ENCODE data around the gene GRK3. TPM values are rescaled to one million over a fixed set of nuclear protein-coding genes. Genes with fewer than 3 reads are reported as not detected.

GRK3 gene
- total RNA-seq, 2 experiments from 2014 or later = 34.1 to 43.3 TPM

DNA sequence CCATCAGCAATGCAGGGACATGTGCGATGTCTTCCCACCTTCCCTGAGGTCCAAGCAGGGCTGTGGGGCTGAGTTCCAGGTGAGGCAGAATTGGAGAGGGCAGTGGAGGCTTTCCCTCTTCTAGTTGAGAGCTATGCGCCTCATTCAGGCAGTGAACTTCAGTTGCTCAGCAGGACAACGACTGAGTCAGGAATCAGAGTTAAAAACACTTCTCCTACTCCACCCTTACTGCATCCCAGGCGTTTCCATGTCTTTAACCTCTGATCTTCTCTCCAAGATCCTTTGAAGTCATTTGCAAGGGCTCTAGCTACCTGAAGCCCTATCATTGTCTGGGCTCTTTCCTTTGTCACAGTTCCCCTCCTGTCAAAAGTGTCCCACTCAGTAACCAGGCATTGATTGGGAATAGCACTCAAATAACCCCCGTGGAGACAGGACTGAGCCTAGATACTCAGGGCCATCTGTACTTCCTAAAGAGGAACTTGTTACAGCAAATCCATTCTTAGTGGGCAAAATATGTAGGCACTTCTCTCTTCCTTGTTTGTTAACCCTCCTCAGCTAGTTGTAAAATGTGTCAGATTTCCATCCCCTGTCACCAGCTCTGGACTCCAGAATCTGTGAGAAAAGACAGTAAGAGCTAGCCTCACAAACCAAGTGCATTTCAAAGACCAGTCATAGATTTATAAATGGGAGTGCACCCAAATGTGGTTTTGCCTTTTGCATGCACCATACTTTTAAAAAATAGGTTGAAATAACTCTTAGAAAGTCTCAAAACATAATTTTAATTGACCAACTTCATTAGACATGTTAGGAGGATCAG lies 105.0 kb downstream of the GRK3 start:
- Mint-ChIP-seq H3K27me3 (no peaks in the 10 kb centered on the region), H3K36me3 (peaks cover 52% of the 10 kb centered on the region), H3K4me3 (no peak overlapping the region), H3K27ac (no peak overlapping the region), H3K4me1 (peaks cover 25% of the 10 kb centered on the region), H3K9me3 (ENCODE audit: low read depth) (no peaks in the 10 kb centered on the region)
- CTCF ChIA-PET = no interaction called here
- DNase-seq = no peak
- ATAC-seq = no peak

DNA sequence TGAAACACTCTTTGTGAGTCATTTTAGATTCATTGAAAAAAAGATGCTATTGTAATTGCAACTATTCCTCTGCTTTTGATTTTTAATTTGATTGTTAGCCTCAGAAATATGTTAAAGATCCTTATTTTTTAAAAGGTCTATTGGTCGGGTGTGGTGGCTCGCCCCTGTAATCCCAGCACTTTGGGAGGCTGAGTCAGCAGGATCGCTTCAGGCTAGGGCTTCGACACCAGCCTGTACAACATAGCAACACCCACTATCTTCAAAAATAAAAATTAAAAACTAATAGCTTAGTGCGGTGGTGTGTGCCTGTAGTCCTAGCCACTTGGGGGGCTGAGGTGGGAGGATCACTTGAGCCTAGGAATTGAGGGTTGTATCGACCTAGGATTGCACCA lies 105.6 kb downstream of the GRK3 start:
- Mint-ChIP-seq H3K4me3 (no peak overlapping the region), H3K4me1 (peaks cover 25% of the 10 kb centered on the region), H3K9me3 (ENCODE audit: low read depth) (no peaks in the 10 kb centered on the region), H3K36me3 (peaks cover 53% of the 10 kb centered on the region), H3K27me3 (no peaks in the 10 kb centered on the region), H3K27ac (no peak overlapping the region)
- DNase-seq = no peak
- CTCF ChIA-PET = no interaction called here
- ATAC-seq = no peak

DNA sequence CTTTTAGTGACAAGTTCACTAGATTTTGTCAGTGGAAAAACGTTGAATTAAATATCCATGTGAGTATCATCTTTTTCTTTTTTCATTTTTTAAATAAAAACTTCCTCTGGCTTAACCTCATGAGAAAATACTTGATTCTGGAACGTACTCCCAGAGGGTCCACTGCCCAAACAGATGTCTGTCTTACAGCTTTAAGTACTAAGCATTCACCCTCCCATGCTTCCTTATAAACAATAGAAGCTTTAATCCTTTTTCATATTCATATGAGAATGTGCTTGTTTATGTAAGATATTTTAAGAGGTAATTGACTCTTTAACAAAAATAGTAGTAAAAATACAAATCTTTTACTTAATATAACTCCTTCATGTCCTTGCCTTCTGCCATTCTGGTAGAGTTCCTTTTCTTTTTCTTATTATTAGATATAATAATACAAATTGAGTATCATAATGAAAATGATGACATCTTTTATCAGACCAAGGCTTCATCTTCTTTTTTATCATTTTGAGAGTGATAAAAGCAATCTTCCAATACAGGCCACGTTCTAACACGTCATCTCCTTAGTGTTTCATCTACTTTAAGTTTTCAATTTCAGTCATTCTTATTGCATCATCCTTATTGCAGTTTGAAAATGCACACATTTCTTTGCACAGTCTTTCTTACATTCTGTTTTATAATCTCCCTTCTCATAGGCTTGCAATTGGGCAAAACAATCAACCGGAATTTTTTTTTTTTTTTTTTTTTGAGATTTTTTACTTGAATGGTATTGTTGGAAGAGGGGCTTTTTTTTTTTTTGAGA lies 108.0 kb downstream of the GRK3 start:
- CTCF ChIA-PET = no interaction called here
- Mint-ChIP-seq H3K27ac (peak overlapping the region; percentile 65), H3K4me3 (no peak overlapping the region), H3K27me3 (no peaks in the 10 kb centered on the region), H3K9me3 (ENCODE audit: low read depth) (no peaks in the 10 kb centered on the region), H3K4me1 (peaks cover 15% of the 10 kb centered on the region), H3K36me3 (peaks cover 53% of the 10 kb centered on the region)
- DNase-seq (no peak), ATAC-seq (peak; percentile 65)

DNA sequence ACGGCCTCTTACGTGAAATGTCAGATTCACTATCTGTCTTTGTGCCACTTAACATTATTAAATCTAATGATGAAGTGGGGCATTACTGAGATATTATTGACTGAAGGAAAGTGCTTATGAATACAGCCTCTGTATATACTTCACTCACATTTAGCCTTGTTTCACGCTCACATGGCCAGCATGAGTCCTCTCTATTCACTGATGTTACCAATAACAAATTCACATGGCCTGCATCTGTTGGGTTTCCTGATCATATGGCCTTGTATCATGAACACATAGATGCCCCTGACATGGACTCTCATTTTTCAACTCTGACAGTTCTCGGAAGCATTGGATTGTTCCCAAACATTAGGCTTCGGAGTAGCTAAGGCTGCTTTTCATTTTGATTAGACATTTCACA lies 109.2 kb downstream of the GRK3 start:
- Mint-ChIP-seq H3K9me3 (ENCODE audit: low read depth) (no peaks in the 10 kb centered on the region), H3K36me3 (peaks cover 42% of the 10 kb centered on the region), H3K4me3 (no peak overlapping the region), H3K27me3 (no peaks in the 10 kb centered on the region), H3K27ac (no peak overlapping the region), H3K4me1 (peaks cover 14% of the 10 kb centered on the region)
- CTCF ChIA-PET = no interaction called here
- ATAC-seq (no peak), DNase-seq (no peak)

DNA sequence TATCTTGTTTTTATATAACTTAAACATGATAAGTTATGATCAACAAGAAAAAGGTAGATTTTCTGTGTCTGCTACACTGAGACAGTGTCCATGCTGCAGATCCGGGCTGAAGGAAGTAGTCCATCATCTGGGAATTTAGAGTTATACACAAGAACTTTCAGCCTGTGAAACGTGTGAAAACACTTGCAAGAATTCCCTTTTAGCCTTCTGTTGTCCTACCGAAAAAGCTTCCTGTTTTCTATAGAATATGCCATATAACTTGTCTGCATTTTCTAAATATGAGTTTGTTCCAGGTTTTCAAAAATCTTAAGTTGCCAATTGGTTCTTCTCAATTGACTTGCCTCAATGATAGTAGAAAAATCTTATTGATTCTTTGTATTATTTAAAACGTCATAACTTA lies 113.2 kb downstream of the GRK3 start:
- CTCF ChIA-PET = no interaction called here
- no peak for ATAC-seq
- Mint-ChIP-seq H3K27me3 (no peaks in the 10 kb centered on the region), H3K36me3 (peaks cover 39% of the 10 kb centered on the region), H3K27ac (no peak overlapping the region), H3K9me3 (ENCODE audit: low read depth) (no peaks in the 10 kb centered on the region), H3K4me3 (no peak overlapping the region), H3K4me1 (peaks cover 19% of the 10 kb centered on the region)
- no peak for DNase-seq

DNA sequence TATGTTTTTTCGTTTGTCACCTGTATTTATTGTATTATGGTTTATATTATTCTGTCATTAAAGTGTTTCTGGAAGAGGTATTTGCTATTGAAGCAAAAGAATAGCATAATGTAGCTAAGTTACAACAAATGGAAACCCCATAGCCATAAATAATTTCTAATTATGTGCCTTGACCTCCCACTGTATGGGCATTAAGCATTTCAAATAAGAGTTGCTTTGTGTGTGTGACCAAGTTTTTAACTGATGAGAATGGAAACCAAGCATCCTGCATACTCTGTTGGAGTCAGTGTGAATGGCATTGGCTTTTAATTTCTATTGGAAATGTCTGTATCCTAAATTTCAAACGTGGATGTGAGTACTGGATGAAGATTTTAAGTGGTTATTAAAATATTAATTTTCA lies 115.6 kb downstream of the GRK3 start:
- no peak overlapping the region for H3K27ac Mint-ChIP-seq
- CTCF ChIA-PET = interaction anchor here (1.4 kb wide), 1 partner anchor 13 kb away, joined by 9 read pairs; no protein-coding TSS in a partner anchor
- ATAC-seq (no peak), DNase-seq (no peak)
- no peaks in the 10 kb centered on the region for H3K27me3 Mint-ChIP-seq
- peaks cover 28% of the 10 kb centered on the region for H3K36me3 Mint-ChIP-seq
- peaks cover 10% of the 10 kb centered on the region for H3K4me1 Mint-ChIP-seq
- H3K4me3 Mint-ChIP-seq = no peak overlapping the region
- H3K9me3 Mint-ChIP-seq (ENCODE audit: low read depth) = no peaks in the 10 kb centered on the region

DNA sequence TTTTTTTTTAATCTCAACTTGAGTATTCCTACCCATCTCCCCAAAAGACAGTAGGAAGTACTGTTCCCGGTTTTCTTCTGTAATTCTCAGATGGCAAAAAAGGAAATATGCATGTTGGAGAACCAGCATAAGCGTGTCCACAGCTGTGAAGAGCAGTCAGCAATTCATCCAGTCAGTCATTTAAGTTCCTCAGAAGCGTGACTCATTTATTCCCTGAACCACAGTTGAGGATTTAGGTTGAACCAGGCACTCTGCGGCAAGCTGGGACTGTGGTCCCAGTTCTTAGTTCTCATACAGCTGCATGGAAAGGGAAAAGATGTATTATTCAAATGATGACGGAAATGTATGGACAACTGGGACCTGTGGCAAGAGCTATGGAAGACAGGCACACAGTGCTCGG lies 116.5 kb downstream of the GRK3 start:
- Mint-ChIP-seq H3K4me3 (no peak overlapping the region), H3K36me3 (peaks cover 24% of the 10 kb centered on the region), H3K9me3 (ENCODE audit: low read depth) (no peaks in the 10 kb centered on the region), H3K4me1 (peaks cover 10% of the 10 kb centered on the region), H3K27ac (no peak overlapping the region), H3K27me3 (no peaks in the 10 kb centered on the region)
- DNase-seq (no peak), ATAC-seq (no peak)
- CTCF ChIA-PET = interaction anchor here (0.6 to 1.4 kb wide), 2 partner anchors 12 to 216 kb away, joined by 3 to 9 read pairs; no protein-coding TSS in a partner anchor

DNA sequence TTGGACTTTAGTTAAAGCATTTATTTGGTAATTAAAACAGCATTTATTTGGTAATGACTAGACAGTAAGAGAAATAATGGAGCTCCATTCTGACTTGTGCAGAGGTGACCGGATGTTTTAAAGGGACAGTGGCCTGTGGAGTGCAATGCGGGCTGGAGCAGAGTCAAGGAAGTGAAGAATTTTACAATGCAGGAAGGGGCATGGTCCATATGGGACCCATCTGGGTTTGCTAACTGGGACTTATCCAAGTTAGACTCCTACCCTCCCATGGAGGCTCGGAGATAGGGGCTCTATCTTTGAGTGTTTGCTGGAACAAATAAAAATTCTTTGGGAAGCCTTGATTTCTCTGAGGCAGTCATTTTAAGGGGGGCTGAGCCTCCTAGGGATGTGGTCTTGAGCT lies 117.6 kb downstream of the GRK3 start:
- no peaks in the 10 kb centered on the region for H3K27me3 Mint-ChIP-seq
- no peak for DNase-seq

DNA sequence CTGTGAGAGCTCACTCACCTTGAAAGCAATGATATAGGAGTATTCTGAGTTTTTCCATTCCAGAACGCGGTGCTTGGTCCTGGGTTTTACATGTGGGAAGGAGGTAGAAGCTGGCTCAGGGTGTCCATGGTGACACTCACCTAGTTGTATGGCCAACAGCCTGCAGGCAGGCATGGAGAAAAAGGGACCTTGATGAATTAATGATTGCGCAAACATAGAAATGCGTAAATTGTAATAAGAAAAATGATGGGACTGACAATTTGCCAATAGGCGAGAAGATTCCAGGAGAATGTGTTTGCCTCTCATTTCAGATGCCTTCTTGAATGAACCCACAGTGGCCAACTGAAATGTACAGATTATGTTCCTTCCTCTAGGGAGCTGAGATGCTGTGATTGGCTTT lies 124.2 kb downstream of the GRK3 start:
- Mint-ChIP-seq H3K36me3 (peaks cover 25% of the 10 kb centered on the region), H3K4me3 (no peak overlapping the region), H3K27me3 (no peaks in the 10 kb centered on the region), H3K4me1 (peaks cover 12% of the 10 kb centered on the region), H3K27ac (no peak overlapping the region), H3K9me3 (ENCODE audit: low read depth) (no peaks in the 10 kb centered on the region)
- CTCF ChIA-PET = interaction anchor here (0.6 to 1.3 kb wide), 4 partner anchors 11 to 666 kb away, joined by 3 to 4 read pairs (median 3); no protein-coding TSS in a partner anchor
- DNase-seq = no peak
- ATAC-seq = no peak

More for the DNA sequence above, 117.6 kb downstream of the GRK3 start:
- peaks cover 24% of the 10 kb centered on the region for H3K36me3 Mint-ChIP-seq
- H3K4me3 Mint-ChIP-seq = no peak overlapping the region
- ATAC-seq = no peak
- H3K27ac Mint-ChIP-seq = no peak overlapping the region
- peaks cover 10% of the 10 kb centered on the region for H3K4me1 Mint-ChIP-seq
- no peaks in the 10 kb centered on the region for H3K9me3 Mint-ChIP-seq (ENCODE audit: low read depth)
- CTCF ChIA-PET = interaction anchor here (1.6 to 1.7 kb wide), 2 partner anchors 26 to 91 kb away, joined by 4 read pairs; no protein-coding TSS in a partner anchor

DNA sequence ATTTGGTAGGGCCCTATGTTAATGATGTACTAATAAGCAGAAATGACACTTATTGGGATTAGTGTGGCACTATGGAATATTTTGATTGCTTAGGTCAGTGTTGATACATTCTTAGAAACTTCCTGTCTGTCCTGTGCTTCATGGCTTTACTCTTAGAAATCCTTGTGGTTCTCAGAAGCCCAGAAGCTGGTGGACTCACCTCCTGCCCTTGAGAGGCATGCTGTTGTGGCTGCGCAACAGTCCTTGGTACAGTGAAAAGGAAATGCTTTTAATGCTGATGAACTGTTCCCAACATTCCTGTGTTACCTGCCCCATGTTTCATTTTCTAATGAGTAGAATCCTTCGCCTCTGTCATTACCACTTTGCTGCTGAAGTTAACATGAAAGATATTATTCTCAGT lies 125.2 kb downstream of the GRK3 start:
- peaks cover 12% of the 10 kb centered on the region for H3K4me1 Mint-ChIP-seq
- no peak for DNase-seq

DNA sequence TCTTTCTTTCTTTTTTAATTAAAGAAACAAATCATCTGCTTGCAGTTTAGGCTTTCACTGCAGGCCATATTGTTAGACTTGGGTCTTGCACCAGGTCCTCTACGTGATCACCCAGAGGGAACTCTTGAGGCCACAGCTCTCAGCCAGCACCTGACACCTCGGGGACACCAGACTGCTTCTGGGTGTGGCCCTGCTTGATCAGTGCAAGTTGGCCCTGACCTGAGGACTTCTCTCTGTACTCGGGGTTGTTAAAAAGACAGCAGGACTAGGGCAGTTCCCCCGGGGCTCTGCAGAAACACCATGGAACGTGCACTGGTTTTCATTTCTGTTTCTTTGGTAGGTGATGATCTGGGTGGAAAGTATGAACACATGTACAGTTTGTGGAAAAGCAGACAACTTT lies 126.3 kb downstream of the GRK3 start:
- Mint-ChIP-seq H3K36me3 (peaks cover 27% of the 10 kb centered on the region), H3K27ac (peak overlapping the region; percentile 27), H3K9me3 (ENCODE audit: low read depth) (no peaks in the 10 kb centered on the region), H3K27me3 (no peaks in the 10 kb centered on the region), H3K4me3 (no peak overlapping the region), H3K4me1 (peaks cover 12% of the 10 kb centered on the region)
- CTCF ChIA-PET = no interaction called here
- DNase-seq = no peak
- ATAC-seq = no peak

More for the DNA sequence above, 125.2 kb downstream of the GRK3 start:
- Mint-ChIP-seq H3K27me3 (no peaks in the 10 kb centered on the region), H3K9me3 (ENCODE audit: low read depth) (no peaks in the 10 kb centered on the region), H3K27ac (no peak overlapping the region), H3K4me3 (no peak overlapping the region), H3K36me3 (peaks cover 23% of the 10 kb centered on the region)
- CTCF ChIA-PET = interaction anchor here (1.3 kb wide), 1 partner anchor 83 kb away, joined by 4 read pairs; no protein-coding TSS in a partner anchor
- ATAC-seq = no peak

DNA sequence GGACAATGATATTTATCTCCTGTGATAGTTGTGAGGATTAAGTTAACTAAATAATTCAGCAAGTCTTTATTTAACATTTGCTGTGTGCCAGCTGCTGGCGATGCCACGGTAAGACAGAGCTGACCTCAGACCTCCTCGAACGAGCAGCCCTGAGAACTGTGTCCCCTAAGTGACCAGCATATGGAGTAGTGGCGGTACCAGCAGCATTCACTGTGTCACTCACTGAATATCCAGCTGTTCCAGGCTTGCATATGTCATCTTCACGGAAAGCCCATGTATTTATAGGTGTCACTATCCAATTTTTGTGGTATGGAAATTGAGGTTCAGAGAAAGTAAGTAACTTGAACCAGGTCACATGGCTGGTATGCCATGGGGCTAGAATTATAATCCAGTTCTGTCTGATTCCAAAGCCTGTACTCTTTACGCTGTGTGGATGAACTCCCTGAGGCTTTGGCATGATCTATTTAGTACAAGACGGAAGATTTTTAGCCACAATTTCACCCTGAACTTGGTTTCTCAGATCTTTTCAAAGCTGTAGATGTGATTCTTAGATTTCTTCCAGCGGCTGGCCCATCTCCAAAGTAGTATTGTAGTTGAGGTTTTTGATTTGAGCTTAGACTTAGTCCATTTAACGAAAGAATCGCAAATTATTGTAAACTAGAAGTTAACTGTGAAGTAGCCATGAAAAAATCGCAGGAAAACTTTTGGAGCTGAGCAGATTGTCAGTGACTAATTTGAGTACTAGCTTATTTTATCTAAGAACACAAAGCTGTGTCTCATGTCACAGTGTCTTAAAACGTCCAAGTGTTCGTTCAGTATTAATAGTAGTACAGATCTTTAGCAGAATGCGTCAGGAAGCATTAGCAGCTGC lies 128.2 kb downstream of the GRK3 start:
- CTCF ChIA-PET = interaction anchor here (0.7 to 1.8 kb wide), 3 partner anchors 12 to 153 kb away, joined by 3 to 9 read pairs (median 3); no protein-coding TSS in a partner anchor
- Mint-ChIP-seq H3K36me3 (peaks cover 31% of the 10 kb centered on the region), H3K4me3 (no peak overlapping the region), H3K27ac (no peak overlapping the region), H3K4me1 (peaks cover 12% of the 10 kb centered on the region), H3K9me3 (ENCODE audit: low read depth) (no peaks in the 10 kb centered on the region), H3K27me3 (no peaks in the 10 kb centered on the region)
- DNase-seq (no peak), ATAC-seq (no peak)

DNA sequence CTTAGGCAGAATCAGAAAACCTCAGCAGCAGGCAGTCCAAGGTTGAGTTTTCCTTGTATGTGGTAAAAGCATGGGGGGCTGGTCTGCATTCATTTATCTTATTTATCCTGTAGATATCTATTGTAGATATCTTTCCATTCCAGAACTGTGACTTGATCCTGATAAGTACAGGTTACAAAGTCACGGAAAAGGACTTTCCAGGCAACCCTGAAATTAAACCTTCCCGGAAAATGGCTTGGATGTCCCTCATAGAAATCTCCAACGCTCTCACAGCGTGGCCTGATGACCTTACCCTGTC lies 128.7 kb downstream of the GRK3 start:
- CTCF ChIA-PET = interaction anchor here (0.7 to 1.8 kb wide), 4 partner anchors 12 to 152 kb away, joined by 3 to 9 read pairs (median 3); no protein-coding TSS in a partner anchor
- Mint-ChIP-seq H3K4me3 (no peak overlapping the region), H3K27ac (no peak overlapping the region), H3K9me3 (ENCODE audit: low read depth) (no peaks in the 10 kb centered on the region), H3K36me3 (peaks cover 31% of the 10 kb centered on the region), H3K4me1 (peaks cover 12% of the 10 kb centered on the region), H3K27me3 (no peaks in the 10 kb centered on the region)
- no peak for ATAC-seq
- DNase-seq = no peak

All from activated CD8-positive, alpha-beta memory T cell treated with anti-CD3 and anti-CD28 coated beads, Interleukin-2, amount 10 ng/mL, durations not matched to agents 7 days and 5 days (primary cell).